MM.1S (cell line): Measurements from ENCODE around the gene RPRD1A.

Source experiments
- CTCF ChIP-seq: fragments of 300-600 bp; sonication (generic); IDR thresholded peaks from 2 replicates; pipeline ENCODE4 v1.5.1; 2016; ENCODE audit warnings: antibody characterized with exemption, low read length, mixed read lengths
- EZH2 ChIP-seq: fragments of 300-600 bp; sonication (generic); optimal IDR thresholded peaks from 2 replicates; pipeline ENCODE3; 2017; ENCODE audit warnings: low read depth, mild to moderate bottlenecking, antibody characterized with exemption, low read length, mixed read lengths
- EZH2phosphoT487 ChIP-seq: fragments of 300-600 bp; sonication (generic); IDR thresholded peaks from 2 replicates; pipeline ENCODE4 v1.6.1; 2018; ENCODE audit warnings: antibody characterized with exemption, low read length

- no peak for TF ChIP-seq CTCF
- no peak for TF ChIP-seq EZH2phosphoT487
- TF ChIP-seq EZH2: no peak
Observed at GRCh38 chr18:35993013-35993412, 74.3 kb downstream of the RPRD1A start.
